Calu3 (cell line): ENCODE results near the gene S100A9. TPM values are rescaled to one million over a fixed set of nuclear protein-coding genes. Genes with fewer than 3 reads are reported as not detected.

Experiments
- BruUV-seq: library from RNA; stranded (reverse); fragments of 400-500 nt; replicated peaks from 2 replicates; lab custom pipeline; 2021; lab: Mats Ljungman, UMichigan
- CTCF ChIA-PET: fragments of 300-600 bp; sonication (Branson Sonifier 250); formaldehyde crosslinking; loops from one replicate; lab custom pipeline; 2022; ENCODE audit warnings: antibody characterized with exemption; lab: Charles Lee
- DNase-seq: peaks from one replicate; pipeline ENCODE4 v3.0.0; 2022
- H3K27ac Mint-ChIP-seq: one replicate; pipeline ENCODE4 v1.8.0; 2022; ENCODE audit warnings: mixed read lengths; ENCODE audit not compliant: unreplicated experiment
- H3K27me3 Mint-ChIP-seq: one replicate; pipeline ENCODE4 v1.8.0; 2022; ENCODE audit warnings: mixed read lengths; ENCODE audit not compliant: unreplicated experiment
- H3K36me3 Mint-ChIP-seq: one replicate; pipeline ENCODE4 v1.8.0; 2022; ENCODE audit warnings: mild to moderate bottlenecking, moderate library complexity, mixed read lengths; ENCODE audit not compliant: insufficient read depth, unreplicated experiment
- H3K4me1 Mint-ChIP-seq: one replicate; pipeline ENCODE4 v1.8.0; 2022; ENCODE audit warnings: mild to moderate bottlenecking, low read depth, mixed read lengths; ENCODE audit not compliant: unreplicated experiment
- H3K4me3 Mint-ChIP-seq: one replicate; pipeline ENCODE4 v1.8.0; 2022; ENCODE audit warnings: mild to moderate bottlenecking, low read depth, moderate library complexity, mixed read lengths; ENCODE audit not compliant: unreplicated experiment
- H3K9me3 Mint-ChIP-seq: one replicate; pipeline ENCODE4 v1.8.0; 2022; ENCODE audit warnings: low read depth, mixed read lengths; ENCODE audit not compliant: unreplicated experiment
- CTCF ChIP-seq: fragments of 200-600 bp; IDR thresholded peaks from one replicate; pipeline ENCODE4 v1.8.0; 2022; ENCODE audit warnings: antibody characterized with exemption; ENCODE audit not compliant: unreplicated experiment
- intact Hi-C: fragments of 100-400 bp; cut with micrococcal nuclease; formaldehyde crosslinking; loops from one replicate; pipeline ENCODE4 v1.10.0; 2022; ENCODE audit not compliant: unreplicated experiment
- total RNA-seq: library from RNA; stranded (reverse); gene quantifications from 2 replicates; pipeline ENCODE4 v1.2.3, GENCODE V29; 2022

Gene S100A9
- total RNA-seq, 1 experiment from 2014 or later, result 5.0 TPM

GRCh38 chr1:153360592-153361479, 3.2 kb downstream of the S100A9 start:
- CTCF ChIA-PET, result no interaction called here
- Mint-ChIP-seq H3K27me3 (peaks cover 63% of the 10 kb centered on the region), H3K4me1 (peaks cover 38% of the 10 kb centered on the region), H3K4me3 (no peak overlapping the region), H3K27ac (no peak overlapping the region), H3K36me3 (no peaks in the 10 kb centered on the region), H3K9me3 (no peaks in the 10 kb centered on the region)
- no peak for TF ChIP-seq CTCF
- intact Hi-C loops, result no loop called here
- no peak for DNase-seq
- no TSS peak for BruUV-seq

GRCh38 chr1:153361480-153362109, 3.9 kb downstream of the S100A9 start:
- Mint-ChIP-seq H3K27me3 (peaks cover 63% of the 10 kb centered on the region), H3K4me1 (peaks cover 30% of the 10 kb centered on the region), H3K4me3 (no peak overlapping the region), H3K36me3 (no peaks in the 10 kb centered on the region), H3K27ac (no peak overlapping the region), H3K9me3 (no peaks in the 10 kb centered on the region)
- DNase-seq, result no peak
- intact Hi-C loops, result no loop called here
- no peak for TF ChIP-seq CTCF
- CTCF ChIA-PET, result no interaction called here
- no TSS peak for BruUV-seq

- no peak for DNase-seq
- Mint-ChIP-seq H3K27me3 (peaks cover 66% of the 10 kb centered on the region), H3K4me3 (no peak overlapping the region), H3K4me1 (peaks cover 23% of the 10 kb centered on the region), H3K27ac (no peak overlapping the region), H3K36me3 (no peaks in the 10 kb centered on the region), H3K9me3 (no peaks in the 10 kb centered on the region)
- no peak for TF ChIP-seq CTCF
- no TSS peak for BruUV-seq
- intact Hi-C loops, result no loop called here
- CTCF ChIA-PET, result no interaction called here
Observed at GRCh38 chr1:153362187-153362775, 4.6 kb downstream of the S100A9 start.

- Mint-ChIP-seq H3K27me3 (peaks cover 76% of the 10 kb centered on the region), H3K27ac (no peak overlapping the region), H3K4me3 (no peak overlapping the region), H3K36me3 (no peaks in the 10 kb centered on the region), H3K4me1 (peaks cover 13% of the 10 kb centered on the region), H3K9me3 (no peaks in the 10 kb centered on the region)
- TF ChIP-seq CTCF, result no peak
- no TSS peak for BruUV-seq
- CTCF ChIA-PET, result no interaction called here
- intact Hi-C loops, result no loop called here
- DNase-seq, result no peak
Observed at GRCh38 chr1:153363641-153364040, 6.0 kb downstream of the S100A9 start.
